ENCODE measurements around the gene XPR1.
"Not testable (repeated sequence)": the region's sequence is repeated elsewhere in the genome, so short reads cannot be mapped to it uniquely, and the experiment has no call there.

The XPR1 gene

GRCh38 chr1:180778782-180779398, 147.1 kb downstream of the XPR1 start:
- in situ Hi-C loops (cut with MboI; ENCODE audit: low sequenced_read_pairs), result no loop called here

DNA sequence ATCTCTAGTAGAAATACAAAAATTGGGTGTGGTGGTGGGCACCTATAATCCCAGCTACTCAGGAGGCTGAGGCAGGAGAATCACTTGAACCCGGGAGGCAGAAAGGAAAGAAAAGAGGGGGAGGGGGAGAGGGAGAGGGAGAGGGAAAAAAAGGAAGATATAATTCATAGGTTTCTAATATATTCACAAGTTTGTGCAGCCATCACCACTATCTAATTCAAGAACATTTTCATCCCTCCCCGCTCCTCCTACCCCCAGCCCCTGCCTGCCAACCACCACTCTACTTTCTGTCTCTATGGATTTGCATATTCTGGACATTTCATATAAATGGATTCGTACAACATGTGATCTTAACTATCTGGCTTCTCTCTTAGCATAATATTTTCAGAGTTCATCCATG, 147.8 kb downstream of the XPR1 start:
- in situ Hi-C loops (cut with MboI; ENCODE audit: low sequenced_read_pairs), result no loop called here

DNA sequence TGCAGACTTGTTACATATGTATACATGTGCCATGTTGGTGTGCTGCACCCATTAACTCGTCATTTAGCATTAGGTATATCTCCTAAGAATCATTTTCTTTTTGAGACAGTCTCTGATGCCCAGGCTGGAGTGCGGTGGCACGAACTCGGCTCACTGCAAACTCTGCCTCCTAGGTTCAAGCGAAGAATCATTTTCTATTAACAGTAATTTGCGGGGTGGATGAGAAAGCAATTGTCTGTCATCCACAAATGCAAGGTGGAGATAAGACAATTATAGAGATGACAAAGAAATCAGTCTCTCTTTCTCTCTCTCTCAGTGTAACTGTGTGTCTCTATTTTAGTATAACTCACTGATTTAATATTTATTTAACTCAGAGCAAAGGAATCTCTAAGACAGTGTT, 149.9 kb downstream of the XPR1 start:
- in situ Hi-C loops (cut with MboI; ENCODE audit: low sequenced_read_pairs), result no loop called here

DNA sequence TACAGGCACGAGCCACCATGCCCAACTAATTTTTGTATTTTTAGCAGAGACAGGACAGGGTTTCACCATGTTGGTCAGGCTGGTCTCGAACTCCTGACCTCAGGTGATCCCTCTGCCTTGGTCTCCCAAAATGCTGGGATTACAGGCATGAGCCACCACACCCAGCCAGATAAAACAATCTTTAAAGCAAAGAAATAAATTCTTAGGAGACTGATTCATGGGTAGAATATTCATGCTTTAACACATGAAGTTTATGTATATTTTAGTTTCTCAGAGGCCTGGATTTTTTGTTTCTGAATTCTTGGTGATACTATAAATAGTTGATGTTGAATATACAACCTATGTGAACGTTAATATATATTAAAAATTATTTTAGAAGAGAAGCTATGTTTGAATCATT, 153.5 kb downstream of the XPR1 start:
- in situ Hi-C loops (cut with MboI; ENCODE audit: low sequenced_read_pairs), result no loop called here

DNA sequence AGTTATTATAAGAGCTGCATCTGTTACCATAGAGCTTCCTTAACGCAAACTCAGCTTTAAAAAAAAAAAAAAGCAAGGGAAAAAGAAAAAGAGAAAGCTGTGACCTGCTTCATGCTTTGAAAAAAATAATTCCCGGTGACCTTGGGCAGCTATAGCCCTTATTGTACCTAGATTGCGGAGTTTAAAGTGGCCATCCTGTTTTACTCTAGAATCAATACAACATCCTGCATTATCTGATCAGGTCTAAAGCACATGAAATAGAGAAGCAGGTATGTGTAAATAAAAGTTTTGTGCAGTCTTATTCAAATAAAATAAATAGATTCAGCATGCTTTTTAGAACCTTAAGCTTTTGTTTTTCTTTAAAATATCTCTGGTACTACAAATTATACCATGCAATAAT, 154.1 kb downstream of the XPR1 start:
- in situ Hi-C loops (cut with MboI; ENCODE audit: low sequenced_read_pairs), result no loop called here

DNA sequence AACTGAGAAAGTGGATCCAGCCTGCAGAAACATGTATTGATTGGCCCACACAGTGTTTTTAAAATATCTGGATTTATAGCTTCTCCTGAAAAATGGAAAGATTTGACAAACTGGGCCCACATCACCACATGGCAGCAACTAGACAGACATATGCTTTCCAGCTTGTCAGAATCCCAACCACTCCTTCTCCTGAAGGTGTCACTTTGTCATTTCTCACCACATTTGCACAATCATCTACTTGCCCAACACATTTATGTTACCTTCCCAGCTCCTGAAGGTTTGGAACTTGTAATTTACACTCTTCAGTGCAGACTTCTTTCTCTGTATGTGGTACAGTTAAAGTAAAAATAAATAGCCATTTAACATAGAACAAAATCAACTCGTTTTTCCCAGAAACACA, 154.8 kb downstream of the XPR1 start:
- in situ Hi-C loops (cut with MboI; ENCODE audit: low sequenced_read_pairs), result no loop called here

DNA sequence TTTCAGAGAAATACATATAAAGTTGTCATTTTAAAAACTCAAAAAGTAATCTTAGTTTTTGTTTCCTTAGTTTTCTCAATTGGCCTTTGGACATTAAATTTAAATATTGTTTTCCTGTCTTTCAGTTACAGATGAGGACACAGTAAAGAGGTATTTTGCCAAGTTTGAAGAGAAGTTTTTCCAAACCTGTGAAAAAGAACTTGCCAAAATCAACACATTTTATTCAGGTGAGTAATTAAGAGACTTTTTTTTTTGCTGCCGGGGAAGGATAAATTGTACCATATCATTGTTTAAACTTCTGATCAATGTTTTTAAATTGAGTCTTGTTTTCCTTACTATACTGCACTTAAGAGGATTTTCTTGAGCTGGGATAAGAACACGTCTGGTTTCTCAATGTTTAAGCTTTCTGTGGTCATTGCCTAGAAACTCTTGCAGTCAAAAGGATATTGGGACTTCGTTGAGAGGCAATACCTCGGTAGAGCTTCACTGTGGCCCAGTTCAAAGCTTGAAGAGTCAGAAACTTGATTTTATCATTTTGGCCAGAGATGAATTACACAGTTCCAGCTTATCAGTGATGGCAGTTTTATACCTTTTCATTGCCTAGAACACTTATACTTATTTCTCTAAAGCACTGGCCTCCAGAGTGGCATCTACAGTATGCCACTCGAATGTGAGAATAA, 155.9 kb downstream of the XPR1 start:
- in situ Hi-C loops (cut with MboI; ENCODE audit: low sequenced_read_pairs), result no loop called here

DNA sequence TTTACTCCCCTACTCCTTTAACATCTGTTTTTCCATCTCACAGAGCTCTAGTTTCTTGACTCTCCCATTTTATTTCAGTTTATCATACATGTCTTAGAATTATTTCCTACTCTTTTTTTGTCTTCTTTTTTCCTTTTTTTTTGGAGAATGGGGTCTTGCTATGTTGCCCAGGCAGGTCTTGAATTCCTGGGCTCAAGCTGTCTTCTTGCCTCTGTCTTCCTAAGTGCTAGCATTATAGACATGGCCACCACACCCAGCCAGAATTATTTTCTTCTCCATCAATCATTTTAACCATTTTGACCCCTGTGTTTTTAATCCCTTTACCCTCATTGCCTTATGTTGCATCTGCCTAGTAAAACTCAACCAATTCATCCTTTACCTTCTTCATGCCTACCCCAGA, 157.6 kb downstream of the XPR1 start:
- in situ Hi-C loops (cut with MboI; ENCODE audit: low sequenced_read_pairs), result no loop called here

- in situ Hi-C loops (cut with MboI; ENCODE audit: low sequenced_read_pairs), result not testable (repeated sequence)
Measured at GRCh38 chr1:180791152-180791551, 159.3 kb downstream of the XPR1 start.

GRCh38 chr1:180791806-180792205, 160.0 kb downstream of the XPR1 start:
- in situ Hi-C loops (cut with MboI; ENCODE audit: low sequenced_read_pairs), result no loop called here

DNA sequence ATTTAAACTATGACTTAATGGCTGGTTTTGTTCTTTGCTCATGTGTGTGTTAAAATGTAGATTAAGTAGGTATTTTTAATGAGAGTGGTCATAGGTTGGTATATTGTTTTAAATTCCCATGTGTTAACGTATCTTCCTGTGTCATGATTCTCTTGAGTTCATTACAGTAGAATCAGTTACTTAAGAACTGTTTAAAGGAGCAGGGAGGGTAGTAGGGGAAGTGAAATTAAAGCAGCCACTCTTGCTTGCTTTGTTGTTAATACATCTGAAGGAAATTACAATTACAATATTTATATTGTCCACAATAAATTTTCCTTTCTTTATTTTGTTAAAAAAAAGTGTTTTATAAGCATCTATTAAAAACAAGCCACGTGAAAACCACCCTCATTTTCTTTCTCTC, 161.6 kb downstream of the XPR1 start:
- in situ Hi-C loops (cut with MboI; ENCODE audit: low sequenced_read_pairs), result no loop called here

GRCh38 chr1:180796897-180797640, 165.2 kb downstream of the XPR1 start:
- in situ Hi-C loops (cut with MboI; ENCODE audit: low sequenced_read_pairs), result no loop called here

- in situ Hi-C loops (cut with MboI; ENCODE audit: low sequenced_read_pairs), result no loop called here
Measured at GRCh38 chr1:180800945-180801344, 169.1 kb downstream of the XPR1 start.

- in situ Hi-C loops (cut with MboI; ENCODE audit: low sequenced_read_pairs), result no loop called here
Measured at GRCh38 chr1:180802813-180803212, 171.0 kb downstream of the XPR1 start.

GRCh38 chr1:180805316-180805715, 173.5 kb downstream of the XPR1 start:
- in situ Hi-C loops (cut with MboI; ENCODE audit: low sequenced_read_pairs), result no loop called here

DNA sequence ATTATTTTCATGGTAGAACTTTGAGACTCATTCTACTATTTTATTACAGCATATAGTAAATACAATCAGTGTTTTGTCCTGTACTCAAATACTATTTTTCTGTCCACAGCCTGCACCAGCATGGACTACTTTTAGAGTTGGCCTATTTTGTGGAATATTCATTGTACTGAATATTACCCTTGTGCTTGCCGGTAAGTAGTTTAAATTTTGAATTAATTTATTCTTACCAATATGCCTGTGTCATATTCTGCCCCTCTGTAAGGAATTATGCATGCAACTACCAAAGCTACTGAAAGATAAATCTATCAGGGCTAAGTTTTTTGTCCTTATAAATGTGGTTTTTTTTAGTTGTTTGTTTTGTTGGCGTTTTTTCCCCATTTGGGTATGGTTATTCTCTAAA, 179.5 kb downstream of the XPR1 start:
- in situ Hi-C loops (cut with MboI; ENCODE audit: low sequenced_read_pairs), result no loop called here

DNA sequence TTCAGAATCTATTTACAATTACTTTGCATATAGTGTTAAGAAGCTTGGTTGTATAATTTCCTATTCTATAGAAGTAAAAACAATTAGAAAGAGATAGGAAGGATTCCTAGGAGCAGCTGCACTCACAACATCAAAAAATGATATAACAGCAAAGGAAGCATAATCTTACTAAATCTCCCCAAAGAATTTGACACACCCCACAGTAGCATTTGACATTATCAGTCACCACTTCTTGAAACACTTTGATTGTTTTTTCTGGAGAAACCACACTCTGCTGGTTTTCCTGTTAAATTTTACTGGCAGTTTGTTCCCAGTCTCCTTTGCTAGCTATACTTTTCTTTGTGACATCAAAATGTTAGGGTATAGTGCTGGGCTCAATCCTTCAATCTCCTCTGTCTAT, 180.1 kb downstream of the XPR1 start:
- in situ Hi-C loops (cut with MboI; ENCODE audit: low sequenced_read_pairs), result no loop called here

GRCh38 chr1:180814258-180814657, 182.4 kb downstream of the XPR1 start:
- in situ Hi-C loops (cut with MboI; ENCODE audit: low sequenced_read_pairs), result no loop called here

- in situ Hi-C loops (cut with MboI; ENCODE audit: low sequenced_read_pairs), result no loop called here
Measured at GRCh38 chr1:180815188-180815587, 183.4 kb downstream of the XPR1 start.

DNA sequence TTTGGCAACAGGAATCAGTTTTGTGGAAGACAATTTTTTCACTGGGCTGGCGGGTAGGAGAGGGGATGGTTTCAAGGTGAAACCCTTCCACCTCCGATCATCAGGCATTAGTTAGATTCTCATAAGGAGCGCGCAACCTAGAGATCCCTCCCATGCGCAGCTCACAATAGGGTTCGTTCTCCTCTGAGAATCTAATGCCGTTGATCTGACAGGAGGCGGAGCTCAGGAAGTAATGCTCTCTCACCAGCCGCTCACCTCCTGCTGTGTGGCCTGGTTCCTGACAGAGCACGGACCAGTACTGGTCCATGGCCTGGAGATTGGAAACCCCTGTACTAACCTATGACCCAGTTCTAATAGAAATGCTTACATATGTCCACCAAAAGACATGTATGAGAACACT, 184.3 kb downstream of the XPR1 start:
- in situ Hi-C loops (cut with MboI; ENCODE audit: low sequenced_read_pairs), result no loop called here

DNA sequence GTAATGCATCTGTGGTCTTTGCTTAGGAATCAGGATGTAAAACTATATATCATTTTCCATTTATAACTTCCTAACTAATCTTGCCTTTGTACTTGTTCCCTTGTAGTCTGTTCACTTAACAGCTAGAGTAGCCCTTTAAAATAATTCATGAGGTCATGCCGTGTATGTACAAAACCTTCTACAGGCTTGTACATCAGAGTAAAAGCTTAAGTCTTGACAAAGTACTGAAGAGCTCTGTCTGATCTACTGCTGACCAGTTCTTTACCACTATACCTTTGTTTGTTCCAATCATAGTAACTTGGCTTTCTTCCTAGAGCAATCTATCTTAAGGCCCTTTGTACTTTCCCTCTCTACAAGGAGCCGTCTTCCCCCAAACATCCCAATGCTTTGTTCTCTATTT, 190.1 kb downstream of the XPR1 start:
- in situ Hi-C loops (cut with MboI; ENCODE audit: low sequenced_read_pairs), result no loop called here

- in situ Hi-C loops (cut with MboI; ENCODE audit: low sequenced_read_pairs), result not testable (repeated sequence)
Measured at GRCh38 chr1:180831507-180831906, 199.7 kb downstream of the XPR1 start.

Data from HL-60/S4 treated with retinoic acid at 250 ng/mL for 4 days and 3 days (cell line).